ENCODE results near the gene CTSZ. TPM values are rescaled to one million over a fixed set of nuclear protein-coding genes. Genes with fewer than 3 reads are reported as not detected.

CTSZ gene
- polyA plus RNA-seq, 2 of the 4 experiments (the other 2 are of a cell fraction) = 115 to 156 TPM

- ChIA-PET CTCF (interaction anchor here (0.7 kb wide), 1 partner anchor 112 kb away, joined by 3 read pairs; no protein-coding TSS in a partner anchor), POLR2A (no interaction called here)
- ATAC-seq (no peak), FAIRE-seq (no peak), DNase-seq (ENCODE audit: low read depth in 1 of 2, low spot score in 1 of 2) (no peak)
- no peak overlapping the region for H3K27ac ChIP-seq
- H3K4me3 ChIP-seq = no peak overlapping the region
- no peaks in the 10 kb centered on the region for H3K9me3 ChIP-seq
- 76% methylated on average over 3 of the region's 3 CpGs for WGBS (ENCODE audit: missing lambda C conversion rate)
- H3K4me2 ChIP-seq = no peak overlapping the region
- H3K4me1 ChIP-seq = no peaks in the 10 kb centered on the region
- TF ChIP-seq HES2 (IDR thresholded peaks at IDR 0.05) = no peak
- TF ChIP-seq CEBPB (IDR thresholded peaks at IDR 0.05) = no peak
- TF ChIP-seq ZFP36 (IDR thresholded peaks at IDR 0.05; ENCODE audit: borderline replicate concordance, partially characterized antibody) = no peak
- no peak for TF ChIP-seq JUN (IDR thresholded peaks at IDR 0.05)
- no peak for TF ChIP-seq HDAC2 (IDR thresholded peaks at IDR 0.05)
- no peak for TF ChIP-seq POLR2AphosphoS2 (conservative IDR thresholded peaks at IDR 0.05; ENCODE audit: low read length)
- TF ChIP-seq ZSCAN20 (CRISPR knock-in tag; IDR thresholded peaks at IDR 0.05) = no peak
- no peak for TF ChIP-seq POLR2A (IDR thresholded peaks at IDR 0.05; ENCODE audit: low read length)
These were observed 30.9 kb downstream of the CTSZ start for GRCh38 chr20:58976061-58976730.

- ATAC-seq (no peak), DNase-seq (ENCODE audit: low read depth in 1 of 2, low spot score in 1 of 2) (no peak), FAIRE-seq (no peak)
- Histone ChIP-seq H3K9me3 (peaks cover 1% of the 10 kb centered on the region; the same call in 1 of the 3 replicates), H3K4me3 (no peak overlapping the region), H3K4me2 (no peak overlapping the region), H3K4me1 (no peaks in the 10 kb centered on the region), H3K27ac (no peak overlapping the region)
- ChIA-PET POLR2A (no interaction called here), CTCF (interaction anchor here (0.8 kb wide), 1 partner anchor 10 kb away, joined by 3 read pairs; no protein-coding TSS in a partner anchor)
- WGBS (ENCODE audit: missing lambda C conversion rate) = 53% methylated on average over 1 of the region's 1 CpG
- TF ChIP-seq EHF (CRISPR knock-in tag; IDR thresholded peaks at IDR 0.05) (no peak), GATA3 (IDR thresholded peaks at IDR 0.05; ENCODE audit: borderline replicate concordance) (no peak), NR3C1 (IDR thresholded peaks at IDR 0.05) (no peak), CTCF (IDR thresholded peaks at IDR 0.05) (no peak), CHD2 (IDR thresholded peaks at IDR 0.05; ENCODE audit: low read length, partially characterized antibody) (no peak), MYC (IDR thresholded peaks at IDR 0.05; ENCODE audit: borderline replicate concordance, low read length) (no peak), HOXB13 (CRISPR knock-in tag; IDR thresholded peaks at IDR 0.05; ENCODE audit: low read depth) (no peak), POLR2A (IDR thresholded peaks at IDR 0.05; ENCODE audit: low read length) (no peak), E2F6 (IDR thresholded peaks at IDR 0.05; ENCODE audit: borderline replicate concordance, low read depth) (no peak), RARB (CRISPR knock-in tag; IDR thresholded peaks at IDR 0.05) (no peak), HMGXB4 (CRISPR knock-in tag; IDR thresholded peaks at IDR 0.05; ENCODE audit: borderline replicate concordance) (no peak), NPAS2 (CRISPR knock-in tag; IDR thresholded peaks at IDR 0.05; ENCODE audit: borderline replicate concordance) (no peak), KDM5A (IDR thresholded peaks at IDR 0.05) (no peak), PHF8 (IDR thresholded peaks at IDR 0.05; ENCODE audit: borderline replicate concordance, low read depth) (no peak), TFCP2L1 (CRISPR knock-in tag; IDR thresholded peaks at IDR 0.05) (no peak), MAX (IDR thresholded peaks at IDR 0.05) (no peak), BCL3 (IDR thresholded peaks at IDR 0.05) (no peak)
These were observed 31.7 kb downstream of the CTSZ start for GRCh38 chr20:58975353-58975752.
